H1 (cell line): ENCODE results near the gene STAG1. TPM values are rescaled to one million over a fixed set of nuclear protein-coding genes. Genes with fewer than 3 reads are reported as not detected.

Experiments used
- CTCF ChIA-PET: fragments of 300-600 bp; sonication (Branson Sonifier 250); formaldehyde crosslinking; loops from one replicate; lab custom pipeline; 2021; ENCODE audit not compliant: partially characterized antibody; lab: Charles Lee
- POLR2A ChIA-PET: fragments of 300-600 bp; sonication (Branson Sonifier 250); formaldehyde crosslinking; loops from one replicate; lab custom pipeline; 2021; ENCODE audit warnings: inconsistent platforms; ENCODE audit not compliant: partially characterized antibody; lab: Charles Lee
- DNase-seq, 2 experiments: peaks; one replicate each; pipeline versions ENCODE4 v3.0.0 to v3.0.0-alpha.2; 2010 to 2022; ENCODE audit warnings: low spot score in 2 of 2, low read depth in 1 of 2, mixed read lengths in 1 of 2
- FAIRE-seq: peaks from 2 replicates; lab custom pipeline; 2011; peaks lifted over from hg19 to GRCh38; lab: Jason Lieb, UNC
- H2AFZ ChIP-seq: 2 replicates; pipeline ENCODE4 v1.8.1; 2012; ENCODE audit warnings: low read length, inconsistent platforms
- H2AK5ac ChIP-seq: 2 replicates; pipeline ENCODE4 v1.6.1; 2013; ENCODE audit warnings: low read depth, low read length
- H2BK120ac ChIP-seq: replicated peaks from 2 replicates; pipeline ENCODE3; 2013; ENCODE audit warnings: low read depth, low read length, inconsistent platforms
- H2BK12ac ChIP-seq: 2 replicates; pipeline ENCODE4 v1.6.1; 2013; ENCODE audit warnings: low read depth, low read length
- H2BK15ac ChIP-seq: 2 replicates; pipeline ENCODE4 v1.6.1; 2013; ENCODE audit warnings: low read length
- H2BK20ac ChIP-seq: 2 replicates; pipeline ENCODE4 v1.6.1; 2013; ENCODE audit warnings: low read length
- H2BK5ac ChIP-seq: 2 replicates; pipeline ENCODE4 v1.6.1; 2013; ENCODE audit warnings: low read depth, low read length
- H3K14ac ChIP-seq: 2 replicates; pipeline ENCODE4 v1.6.1; 2013; ENCODE audit warnings: inconsistent platforms; ENCODE audit not compliant: insufficient read length
- H3K18ac ChIP-seq: 2 replicates; pipeline ENCODE4 v1.6.1; 2013; ENCODE audit warnings: low read length; ENCODE audit errors: extremely low read depth
- H3K23ac ChIP-seq: 2 replicates; pipeline ENCODE4 v1.6.1; 2013; ENCODE audit warnings: inconsistent platforms; ENCODE audit not compliant: insufficient read length
- H3K23me2 ChIP-seq: 2 replicates; pipeline ENCODE4 v1.6.1; 2013; ENCODE audit warnings: low read depth, low read length
- H3K27ac ChIP-seq: 2 replicates; pipeline ENCODE4 v1.6.1; 2011; ENCODE audit warnings: low read depth, low read length, inconsistent platforms
- H3K27me3 ChIP-seq, 4 experiments: replicated peaks in 1 of 4; 1 replicate in 1 of 4; 2 replicates in 3 of 4; pipeline versions ENCODE4 v1.6.1 to v1.8.1; 2011 to 2013; ENCODE audit warnings: low read length in 3 of 4, mild to moderate bottlenecking in 3 of 4, inconsistent platforms in 2 of 4, mixed read lengths in 2 of 4, moderate library complexity in 1 of 4; ENCODE audit not compliant: control insufficient read depth in 3 of 4, insufficient read depth in 3 of 4; ENCODE audit errors: extremely low read depth in 1 of 4
- H3K36me3 ChIP-seq, 4 experiments: 2 replicates each; pipeline versions ENCODE4 v1.6.1 to v1.8.1; 2011 to 2013; ENCODE audit warnings: mild to moderate bottlenecking in 4 of 4, low read length in 3 of 4, moderate library complexity in 2 of 4, control low read depth in 1 of 4, inconsistent platforms in 1 of 4; ENCODE audit not compliant: insufficient read depth in 4 of 4, control insufficient read depth in 2 of 4
- H3K4ac ChIP-seq: replicated peaks from 2 replicates; pipeline ENCODE3; 2013; ENCODE audit warnings: low read length, low read depth, mixed read lengths, inconsistent platforms; ENCODE audit not compliant: insufficient read length
- H3K4me1 ChIP-seq, 4 experiments: replicated peaks in 1 of 4; 1 replicate in 1 of 4; 2 replicates in 3 of 4; pipeline versions ENCODE4 v1.6.1 to v1.8.1; 2011 to 2013; ENCODE audit warnings: low read length in 3 of 4, inconsistent platforms in 2 of 4, mixed read lengths in 1 of 4; ENCODE audit not compliant: insufficient read depth in 4 of 4, control insufficient read depth in 3 of 4
- H3K4me2 ChIP-seq, 2 experiments: 2 replicates each; pipeline versions ENCODE4 v1.6.1 to v1.8.1; 2011 to 2013; ENCODE audit warnings: low read depth in 2 of 2, low read length in 2 of 2, control low read depth in 1 of 2, inconsistent platforms in 1 of 2, mild to moderate bottlenecking in 1 of 2; ENCODE audit not compliant: insufficient read depth in 1 of 2
- H3K4me3 ChIP-seq, 4 experiments: fragments of 200-600, 300-600 bp in 1 of 4; sonication (generic), shearing (Covaris generic), sonication (Bioruptor Twin) in 1 of 4; 2 replicates each; pipeline versions ENCODE4 v1.5.1 to v1.8.1; 2011 to 2016; ENCODE audit warnings: low read length in 4 of 4, low read depth in 3 of 4, control low read depth in 2 of 4, inconsistent platforms in 2 of 4, mild to moderate bottlenecking in 2 of 4, mixed read lengths in 1 of 4, moderate library complexity in 1 of 4; ENCODE audit not compliant: insufficient read depth in 2 of 4; ENCODE audit errors: extremely low read depth in 1 of 4
- H3K56ac ChIP-seq: replicated peaks from 2 replicates; pipeline ENCODE3; 2013; ENCODE audit warnings: low read depth, mild to moderate bottlenecking, mixed read lengths, low read length, inconsistent platforms; ENCODE audit not compliant: insufficient read length
- H3K79me1 ChIP-seq: 2 replicates; pipeline ENCODE4 v1.6.1; 2013; ENCODE audit warnings: low read depth, low read length, control low read depth
- H3K79me2 ChIP-seq, 2 experiments: 2 replicates each; pipeline versions ENCODE4 v1.6.1 to v1.8.1; 2012 to 2013; ENCODE audit warnings: low read length in 2 of 2, mild to moderate bottlenecking in 2 of 2, inconsistent platforms in 1 of 2; ENCODE audit not compliant: insufficient read depth in 2 of 2, control insufficient read depth in 1 of 2
- H3K9ac ChIP-seq, 4 experiments: replicated peaks in 1 of 4; 1 replicate in 1 of 4; 2 replicates in 3 of 4; pipeline versions ENCODE4 v1.6.1 to v1.8.1; 2011 to 2013; ENCODE audit warnings: low read depth in 3 of 4, low read length in 3 of 4, control low read depth in 2 of 4, mild to moderate bottlenecking in 2 of 4, moderate library complexity in 2 of 4, inconsistent platforms in 1 of 4; ENCODE audit errors: extremely low read depth in 1 of 4
- H3K9me3 ChIP-seq, 2 experiments: 2 replicates each; pipeline versions ENCODE4 v1.6.1 to v1.8.1; 2012 to 2013; ENCODE audit warnings: mild to moderate bottlenecking in 2 of 2, moderate library complexity in 2 of 2, control low read depth in 1 of 2, inconsistent platforms in 1 of 2, low read depth in 1 of 2, low read length in 1 of 2, mixed read lengths in 1 of 2; ENCODE audit not compliant: insufficient read depth in 2 of 2
- H4K20me1 ChIP-seq, 2 experiments: replicated peaks in 1 of 2; 2 replicates each; pipeline versions ENCODE3 to v1.8.1; 2011 to 2013; ENCODE audit warnings: inconsistent platforms in 2 of 2, low read length in 2 of 2, mild to moderate bottlenecking in 1 of 2; ENCODE audit not compliant: insufficient read depth in 2 of 2, control insufficient read depth in 1 of 2
- H4K5ac ChIP-seq: 2 replicates; pipeline ENCODE4 v1.6.1; 2013; ENCODE audit warnings: low read length, low read depth, mixed read lengths, inconsistent platforms; ENCODE audit not compliant: insufficient read length
- H4K8ac ChIP-seq: 2 replicates; pipeline ENCODE4 v1.8.0; 2013; ENCODE audit warnings: mild to moderate bottlenecking, moderate library complexity, low read length, inconsistent platforms; ENCODE audit not compliant: insufficient read depth; ENCODE audit errors: extremely low read depth
- H4K91ac ChIP-seq: replicated peaks from 2 replicates; pipeline ENCODE3; 2013; ENCODE audit warnings: low read length, mixed read lengths, inconsistent platforms; ENCODE audit not compliant: insufficient read length
- BACH1 ChIP-seq: IDR thresholded peaks from 2 replicates; pipeline ENCODE4 v1.6.1; 2012; ENCODE audit warnings: low read length, improper control_type of control experiment
- BCL11A ChIP-seq, 2 experiments: IDR thresholded peaks; one replicate each; pipeline ENCODE4 v1.6.1; 2011; ENCODE audit warnings: low read depth in 2 of 2, low read length in 2 of 2, mild to moderate bottlenecking in 2 of 2
- EP300 ChIP-seq, 2 experiments: IDR thresholded peaks; 1 replicate in 1 of 2; 2 replicates in 1 of 2; pipeline ENCODE4 v1.6.1; 2011 to 2012; ENCODE audit warnings: low read depth in 2 of 2, low read length in 2 of 2, mild to moderate bottlenecking in 2 of 2, borderline replicate concordance in 1 of 2, inconsistent platforms in 1 of 2, moderate library complexity in 1 of 2
- KDM1A ChIP-seq: fragments of 200-600, 300-600 bp; sonication (generic); IDR thresholded peaks from 2 replicates; pipeline ENCODE4 v1.7.1; 2016; ENCODE audit warnings: mild to moderate bottlenecking, low read length, borderline replicate concordance
- NANOG ChIP-seq: IDR thresholded peaks from 2 replicates; pipeline ENCODE4 v1.6.1; 2011; ENCODE audit warnings: low read length, low read depth, mild to moderate bottlenecking, inconsistent platforms; ENCODE audit not compliant: insufficient read depth, poor library complexity, severe bottlenecking
- RAD21 ChIP-seq, 2 experiments: IDR thresholded peaks in 1 of 2; conservative IDR thresholded peaks in 1 of 2; 2 replicates each; pipeline ENCODE4 v1.6.1; 2011; ENCODE audit warnings: low read depth in 2 of 2, low read length in 2 of 2, improper control_type of control experiment in 1 of 2, inconsistent platforms in 1 of 2, mild to moderate bottlenecking in 1 of 2, moderate library complexity in 1 of 2
- RFX5 ChIP-seq: IDR thresholded peaks from 2 replicates; pipeline ENCODE4 v1.6.1; 2011; ENCODE audit warnings: low read depth, low read length, improper control_type of control experiment, borderline replicate concordance
- RXRA ChIP-seq: IDR thresholded peaks from 2 replicates; pipeline ENCODE4 v1.6.1; 2011; ENCODE audit warnings: low read depth, mild to moderate bottlenecking, low read length, moderate library complexity; ENCODE audit not compliant: insufficient read depth
- TBP ChIP-seq: IDR thresholded peaks from 2 replicates; pipeline ENCODE4 v1.6.1; 2011; ENCODE audit warnings: low read depth, low read length, improper control_type of control experiment
- YY1 ChIP-seq: IDR thresholded peaks from 2 replicates; pipeline ENCODE4 v1.6.1; 2011; ENCODE audit warnings: low read depth, mild to moderate bottlenecking, low read length
- polyA plus RNA-seq, 7 experiments: library from polyadenylated mRNA; depleted of rRNA in 3 of 7; stranded (reverse) in 5 of 7; unstranded in 2 of 7; fragments of >200 nt in 5 of 7; fragments of 200-250 nt in 2 of 7; gene quantifications; 1 replicate in 5 of 7; 2 replicates in 1 of 7; 4 replicates in 1 of 7; pipeline versions ENCODE4 v1.2.1 to v1.2.3, GENCODE V29; 2011 to 2013; ENCODE audit warnings: missing spikeins in 2 of 7, mixed read lengths in 2 of 7
- total RNA-seq: library from RNA; stranded (reverse); fragmentation: NEBNext Ultra II Directional; extraction: Animal tissue kit (Norgen Biotek cat#: 25700); gene quantifications from 2 replicates; pipeline ENCODE4 v1.2.1, GENCODE V29; 2021
- TF ChIP-seq, protein P1 (sequence below): IDR thresholded peaks from 2 replicates; pipeline ENCODE4 v1.6.1; 2012; ENCODE audit warnings: inconsistent platforms
- TF ChIP-seq, protein P2 (sequence below): IDR thresholded peaks from 2 replicates; pipeline ENCODE4 v1.6.1; 2012; ENCODE audit warnings: low read length, inconsistent platforms

STAG1 gene
- total and polyA plus RNA-seq, 2 of the 8 experiments (the other 6 are each of a cell fraction or from before 2014, with no cell fraction given), result 4.6 to 23.4 TPM

DNA sequence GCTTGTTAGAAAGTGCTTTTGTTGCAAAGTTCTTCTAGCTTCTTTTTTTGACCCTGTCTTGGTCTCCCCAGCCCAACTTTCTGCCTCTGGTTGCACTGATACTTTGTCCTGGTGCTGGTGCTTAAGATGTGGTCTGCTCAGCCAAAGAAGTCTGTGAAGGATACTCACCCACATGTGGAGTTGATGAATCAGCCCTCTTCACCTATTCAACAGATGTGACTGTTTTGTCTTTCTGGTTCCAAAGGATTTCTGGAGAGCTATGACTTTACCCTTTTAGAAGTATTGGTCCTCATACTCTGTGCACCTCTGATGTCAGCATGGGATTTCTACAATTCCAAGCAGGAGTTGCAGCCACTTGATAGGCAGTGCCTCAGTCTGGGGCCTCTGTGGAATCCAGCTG, 418.0 kb downstream of the STAG1 start:
- H2AK5ac ChIP-seq, result no peak overlapping the region
- no peaks in the 10 kb centered on the region for H3K4me1 ChIP-seq
- ChIA-PET CTCF (interaction anchor here (1.2 to 3.4 kb wide), 3 partner anchors 10 to 27 kb away, joined by 3 to 17 read pairs (median 3); no protein-coding TSS in a partner anchor), POLR2A (interaction anchor here (1.2 to 1.5 kb wide), 2 partner anchors 21 to 418 kb away, joined by 3 to 4 read pairs; partner anchors contain the start of gene STAG1)
- H3K27ac ChIP-seq, result no peak overlapping the region
- H3K9me3 ChIP-seq, result no peaks in the 10 kb centered on the region
- H3K79me2 ChIP-seq, result no peaks in the 10 kb centered on the region
- H3K18ac ChIP-seq, result no peak overlapping the region
- no peak overlapping the region for H3K4me3 ChIP-seq
- no peak overlapping the region for H2BK15ac ChIP-seq
- DNase-seq, result no peak
- H3K23ac ChIP-seq, result no peak overlapping the region
- no peaks in the 10 kb centered on the region for H3K27me3 ChIP-seq
- H3K36me3 ChIP-seq, result peaks cover 0 to 23% (median 5%) of the 10 kb centered on the region in 4 experiments; a peak in 2 of 8 replicates
- no peak overlapping the region for H3K4ac ChIP-seq
- H4K5ac ChIP-seq, result no peak overlapping the region
- no peak overlapping the region for H3K4me2 ChIP-seq
- no peak overlapping the region for H4K91ac ChIP-seq
- H2AFZ ChIP-seq, result no peak overlapping the region
- H2BK12ac ChIP-seq, result no peak overlapping the region
- no peak overlapping the region for H2BK20ac ChIP-seq
- FAIRE-seq, result no peak
- H2BK120ac ChIP-seq, result no peak overlapping the region
- no peaks in the 10 kb centered on the region for H3K23me2 ChIP-seq
- H3K56ac ChIP-seq, result no peak overlapping the region
- no peak overlapping the region for H4K8ac ChIP-seq
- no peak overlapping the region for H3K9ac ChIP-seq
- H2BK5ac ChIP-seq, result no peak overlapping the region
- H3K79me1 ChIP-seq, result no peaks in the 10 kb centered on the region
- H3K14ac ChIP-seq, result no peak overlapping the region
- no peaks in the 10 kb centered on the region for H4K20me1 ChIP-seq
- TF ChIP-seq BCL11A (IDR thresholded peaks at IDR 0.05; ENCODE audit: low read depth in 2 of 2, low read length in 2 of 2), result no peak
- no peak for TF ChIP-seq RAD21 (IDR thresholded peaks at IDR 0.05 in 1 of 2, conservative IDR thresholded peaks at IDR 0.05 in 1 of 2; ENCODE audit: low read depth in 2 of 2, low read length in 2 of 2)
- TF ChIP-seq TBP, result no peak
- TF ChIP-seq YY1, result no peak
- TF ChIP-seq RFX5, result no peak
- TF ChIP-seq, protein P1, sequence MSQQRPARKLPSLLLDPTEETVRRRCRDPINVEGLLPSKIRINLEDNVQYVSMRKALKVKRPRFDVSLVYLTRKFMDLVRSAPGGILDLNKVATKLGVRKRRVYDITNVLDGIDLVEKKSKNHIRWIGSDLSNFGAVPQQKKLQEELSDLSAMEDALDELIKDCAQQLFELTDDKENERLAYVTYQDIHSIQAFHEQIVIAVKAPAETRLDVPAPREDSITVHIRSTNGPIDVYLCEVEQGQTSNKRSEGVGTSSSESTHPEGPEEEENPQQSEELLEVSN, result no peak
- TF ChIP-seq NANOG, result no peak
- TF ChIP-seq RXRA, result no peak
- TF ChIP-seq EP300 (IDR thresholded peaks at IDR 0.05; ENCODE audit: borderline replicate concordance in 1 of 2, low read depth in 2 of 2, low read length in 2 of 2), result no peak
- no peak for TF ChIP-seq KDM1A
- TF ChIP-seq BACH1, result no peak
- TF ChIP-seq, protein P2, sequence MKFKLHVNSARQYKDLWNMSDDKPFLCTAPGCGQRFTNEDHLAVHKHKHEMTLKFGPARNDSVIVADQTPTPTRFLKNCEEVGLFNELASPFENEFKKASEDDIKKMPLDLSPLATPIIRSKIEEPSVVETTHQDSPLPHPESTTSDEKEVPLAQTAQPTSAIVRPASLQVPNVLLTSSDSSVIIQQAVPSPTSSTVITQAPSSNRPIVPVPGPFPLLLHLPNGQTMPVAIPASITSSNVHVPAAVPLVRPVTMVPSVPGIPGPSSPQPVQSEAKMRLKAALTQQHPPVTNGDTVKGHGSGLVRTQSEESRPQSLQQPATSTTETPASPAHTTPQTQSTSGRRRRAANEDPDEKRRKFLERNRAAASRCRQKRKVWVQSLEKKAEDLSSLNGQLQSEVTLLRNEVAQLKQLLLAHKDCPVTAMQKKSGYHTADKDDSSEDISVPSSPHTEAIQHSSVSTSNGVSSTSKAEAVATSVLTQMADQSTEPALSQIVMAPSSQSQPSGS, result no peak
